Upper lobe of left lung (tissue), 4 donors: Measurements from ENCODE around the gene CDKAL1.

Source experiments
- CTCF ChIP-seq, 6 experiments: fragments of 450-650 bp in 4 of 6; fragments of 200-600 bp in 2 of 6; sonication (generic) in 2 of 6; IDR thresholded peaks; one replicate each; pipeline ENCODE4 v1.5.1; 2016 to 2019; ENCODE audit warnings: antibody characterized with exemption in 6 of 6
- EP300 ChIP-seq, 4 donors: sonication (generic); formaldehyde crosslinking; IDR thresholded peaks; one replicate each; pipeline ENCODE4 v1.5.1; 2017; ENCODE audit warnings: antibody characterized with exemption in 4 of 4, control low read depth in 2 of 4
- POLR2A ChIP-seq, 4 donors: fragments of 450-650 bp; IDR thresholded peaks; one replicate each; pipeline ENCODE4 v1.5.1; 2016 to 2017; ENCODE audit warnings: antibody characterized with exemption in 4 of 4, mild to moderate bottlenecking in 2 of 4
- POLR2AphosphoS5 ChIP-seq, 2 donors: sonication (generic); formaldehyde crosslinking; IDR thresholded peaks; one replicate each; pipeline ENCODE4 v1.5.1; 2017; ENCODE audit warnings: antibody characterized with exemption in 2 of 2

DNA sequence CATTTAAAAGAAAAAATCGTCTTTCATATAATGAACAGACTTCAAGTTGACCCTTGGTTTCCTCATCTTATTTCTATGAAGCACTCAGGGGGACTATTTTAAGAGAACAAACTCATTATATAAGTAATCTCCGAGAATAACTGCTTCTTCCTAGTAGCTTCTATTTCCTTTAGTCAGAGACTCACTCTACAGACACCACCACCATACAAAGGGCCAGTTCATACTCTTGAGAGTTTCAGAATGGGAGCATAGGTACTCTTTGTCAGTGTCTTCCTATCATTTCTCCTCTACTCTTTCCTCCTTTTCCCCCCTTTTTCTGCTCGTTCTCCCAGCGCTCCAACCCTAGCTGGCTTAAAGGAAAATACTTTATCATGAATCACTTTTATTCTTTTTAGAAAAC lies 104.9 kb downstream of the CDKAL1 start:
- TF ChIP-seq CTCF (IDR thresholded peaks at IDR 0.05) (no peak), POLR2A (IDR thresholded peaks at IDR 0.05) (no peak), POLR2AphosphoS5 (IDR thresholded peaks at IDR 0.05) (no peak), EP300 (IDR thresholded peaks at IDR 0.05) (no peak)
